Right lobe of liver (tissue), 6 donors: ENCODE results near the gene ANKRD30A. TPM values are rescaled to one million over a fixed set of nuclear protein-coding genes. Genes with fewer than 3 reads are reported as not detected.

ENCODE experiments used
- ATAC-seq, 4 donors: fragments of 200-7000 bp; cut with Tn5 transposase; one replicate each; pipeline ENCODE4 v1.9.1; 2020; ENCODE audit warnings: mild to moderate bottlenecking in 4 of 4, moderate library complexity in 4 of 4
- DNase-seq, 3 donors: peaks; one replicate each; pipeline ENCODE4 v3.0.0-alpha.2; 2020
- H3K27ac ChIP-seq, 3 donors: fragments of 200-600 bp; one replicate each; pipeline ENCODE4 v1.8.0; 2022
- H3K27me3 ChIP-seq, 2 donors: fragments of 200-600 bp; one replicate each; pipeline ENCODE4 v1.8.0; 2022
- H3K36me3 ChIP-seq, 4 donors: fragments of 200-600 bp; sonication (generic) in 1 of 4; one replicate each; pipeline versions ENCODE4 v1.5.1 to v1.8.0; 2017 to 2022; ENCODE audit warnings: control low read depth in 1 of 4
- H3K4me1 ChIP-seq, 4 donors: fragments of 200-600 bp; sonication (generic) in 1 of 4; one replicate each; pipeline versions ENCODE4 v1.5.1 to v1.8.0; 2017 to 2022; ENCODE audit warnings: control low read depth in 1 of 4
- H3K4me3 ChIP-seq, 3 donors: fragments of 200-600 bp; one replicate each; pipeline ENCODE4 v1.8.0; 2022
- H3K9me3 ChIP-seq, 4 donors: fragments of 200-600 bp; sonication (generic) in 1 of 4; one replicate each; pipeline versions ENCODE4 v1.5.1 to v1.8.0; 2017 to 2022; ENCODE audit warnings: control low read depth in 1 of 4
- POLR2A ChIP-seq: fragments of 450-650 bp; IDR thresholded peaks from one replicate; pipeline ENCODE4 v1.6.1; 2017; ENCODE audit warnings: antibody characterized with exemption, mild to moderate bottlenecking
- WGBS: methylation state at CpG from one replicate; pipeline ENCODE4 v1.1.6; 2018; ENCODE audit warnings: low coverage, low lambda C conversion rate; ENCODE audit not compliant: insufficient coverage; ENCODE audit errors: missing lambda C conversion rate; 5-methylcytosine and 5-hydroxymethylcytosine counted together
- intact Hi-C, 2 donors: fragments of 100-400 bp; cut with DNase I; formaldehyde crosslinking; loops; one replicate each; pipeline versions ENCODE4 v1.11.2 to v1.14.1; 2022
- small RNA-seq, 2 experiments: library from RNA; depleted of rRNA; stranded (forward); fragments of <200 nt; gene quantifications; one replicate each; pipeline ENCODE3, GENCODE V24; 2016
- total RNA-seq, 6 experiments: library from RNA; depleted of rRNA in 2 of 6; stranded (reverse); fragments of >200 nt in 2 of 6; fragmentation: NEBNext Ultra II Directional in 3 of 6; extraction: Animal tissue kit (Norgen Biotek cat#: 25700) in 3 of 6; gene quantifications; one replicate each; pipeline versions ENCODE4 v1.1.0 to v1.2.4, GENCODE V29; 2016 to 2023
- TF ChIP-seq, protein P1 (sequence below), 4 donors: fragments of 200-600 bp in 3 of 4; fragments of 450-650 bp in 1 of 4; IDR thresholded peaks; one replicate each; pipeline versions ENCODE4 v1.5.1 to v1.8.0; 2016 to 2022; ENCODE audit warnings: antibody characterized with exemption in 4 of 4, mild to moderate bottlenecking in 2 of 4
- donor health status: DM: no; HTN: yes; CAD: no.
- donor health status: DM: no; HTN: no; CAD: no.
- donor health status: DM: no; HTN: no; CAD: no.
- donor health status: DM: no; HTN: yes; CAD: no.
- donor health status: DM: no; HTN: yes; CAD: no.

Gene ANKRD30A
- total RNA-seq, 6 experiments from 2014 or later: not detected

DNA sequence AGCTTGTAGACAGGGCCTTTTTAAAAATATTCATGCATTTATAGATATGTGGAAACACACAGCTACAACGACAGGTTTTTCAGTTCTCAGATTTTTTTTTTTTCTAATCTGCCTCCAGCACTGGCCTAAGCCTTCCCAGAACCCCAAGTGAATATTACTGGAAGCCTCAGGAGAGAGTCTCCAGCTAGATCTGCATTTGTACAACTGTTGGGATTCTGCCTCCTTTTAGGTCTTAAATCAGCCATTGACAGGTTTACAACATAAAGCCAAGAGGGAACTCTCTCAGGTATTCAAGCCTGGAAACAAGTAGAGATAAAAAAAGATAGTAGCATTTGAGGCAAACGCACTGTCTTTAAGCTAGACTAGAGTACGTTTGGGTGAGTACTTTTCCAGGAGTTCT, 275.8 kb downstream of the ANKRD30A start:
- H3K9me3 ChIP-seq: no peaks in the 10 kb centered on the region
- DNase-seq (no peak), ATAC-seq (no peak)
- H3K27me3 ChIP-seq: no peaks in the 10 kb centered on the region
- H3K36me3 ChIP-seq: no peaks in the 10 kb centered on the region
- TF ChIP-seq POLR2A: no peak
- TF ChIP-seq, protein P1, sequence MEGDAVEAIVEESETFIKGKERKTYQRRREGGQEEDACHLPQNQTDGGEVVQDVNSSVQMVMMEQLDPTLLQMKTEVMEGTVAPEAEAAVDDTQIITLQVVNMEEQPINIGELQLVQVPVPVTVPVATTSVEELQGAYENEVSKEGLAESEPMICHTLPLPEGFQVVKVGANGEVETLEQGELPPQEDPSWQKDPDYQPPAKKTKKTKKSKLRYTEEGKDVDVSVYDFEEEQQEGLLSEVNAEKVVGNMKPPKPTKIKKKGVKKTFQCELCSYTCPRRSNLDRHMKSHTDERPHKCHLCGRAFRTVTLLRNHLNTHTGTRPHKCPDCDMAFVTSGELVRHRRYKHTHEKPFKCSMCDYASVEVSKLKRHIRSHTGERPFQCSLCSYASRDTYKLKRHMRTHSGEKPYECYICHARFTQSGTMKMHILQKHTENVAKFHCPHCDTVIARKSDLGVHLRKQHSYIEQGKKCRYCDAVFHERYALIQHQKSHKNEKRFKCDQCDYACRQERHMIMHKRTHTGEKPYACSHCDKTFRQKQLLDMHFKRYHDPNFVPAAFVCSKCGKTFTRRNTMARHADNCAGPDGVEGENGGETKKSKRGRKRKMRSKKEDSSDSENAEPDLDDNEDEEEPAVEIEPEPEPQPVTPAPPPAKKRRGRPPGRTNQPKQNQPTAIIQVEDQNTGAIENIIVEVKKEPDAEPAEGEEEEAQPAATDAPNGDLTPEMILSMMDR (IDR thresholded peaks at IDR 0.05): no peak
- 38% methylated on average over 3 of the region's 3 CpGs for WGBS
- no peaks in the 10 kb centered on the region for H3K4me1 ChIP-seq
- H3K4me3 ChIP-seq: no peak overlapping the region
- intact Hi-C loops: no loop called here
- no peak overlapping the region for H3K27ac ChIP-seq

DNA sequence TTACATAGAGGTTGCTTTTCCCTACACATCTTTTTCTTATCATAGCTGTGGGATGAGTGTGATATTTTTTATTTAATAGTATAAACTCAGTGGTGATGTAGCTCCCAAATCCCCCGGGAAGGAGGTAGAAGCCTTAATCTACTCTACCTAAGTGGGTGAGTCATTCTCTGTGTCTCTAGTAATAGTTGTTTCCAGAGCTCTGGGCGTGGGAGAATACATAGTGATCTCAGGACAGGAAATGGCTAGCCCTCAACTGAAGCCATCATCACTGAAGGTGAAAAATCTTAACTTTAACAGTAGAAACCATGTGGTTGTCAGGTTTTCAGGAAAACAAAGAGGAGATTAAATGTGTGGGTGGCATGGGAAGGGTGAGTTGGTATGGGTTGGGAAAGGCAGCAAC, 278.4 kb downstream of the ANKRD30A start:
- TF ChIP-seq, protein P1 (IDR thresholded peaks at IDR 0.05): no peak
- H3K27me3 ChIP-seq: no peaks in the 10 kb centered on the region
- DNase-seq (no peak), ATAC-seq (no peak)
- H3K27ac ChIP-seq: no peak overlapping the region
- no peaks in the 10 kb centered on the region for H3K9me3 ChIP-seq
- 32% methylated on average over 2 of the region's 2 CpGs for WGBS
- H3K36me3 ChIP-seq: no peaks in the 10 kb centered on the region
- no peak overlapping the region for H3K4me3 ChIP-seq
- intact Hi-C loops: no loop called here
- H3K4me1 ChIP-seq: no peaks in the 10 kb centered on the region

Small RNAs within 50 kb of the gene (small RNA-seq; reads per million reads assigned to genes)
- gene RF00019 (0 reads per million in 2 experiments), gene RN7SL314P (0 reads per million in 2 experiments), gene RNU6-811P (0 reads per million in 2 experiments)
